ENCODE results near the gene ADORA1.

ADORA1 gene

GRCh38 chr1:203142684-203143408 is 15.3 kb downstream of the ADORA1 start:
- DNase-seq (ENCODE audit: low read depth) = no peak

DNA sequence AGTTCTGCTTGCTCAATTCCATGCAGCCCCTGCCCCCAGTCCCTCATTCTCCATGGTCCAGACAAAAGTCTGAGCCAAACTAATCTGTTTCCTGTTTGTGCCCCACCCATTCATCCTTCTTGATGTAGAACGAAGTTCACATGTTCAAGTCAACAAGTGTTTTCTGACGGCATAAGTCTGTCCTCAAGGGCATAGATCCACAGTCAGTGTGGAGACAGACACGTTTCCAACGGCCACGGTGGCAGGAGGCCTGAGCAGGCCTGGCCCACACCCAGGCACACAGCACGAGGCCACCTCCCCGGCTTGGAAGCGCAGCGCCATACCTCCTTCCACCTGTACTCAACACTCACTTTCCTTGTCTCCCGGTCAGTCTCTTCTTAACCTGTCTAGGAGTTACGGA is 16.1 kb downstream of the ADORA1 start:
- no peak for DNase-seq (ENCODE audit: low read depth)

DNA sequence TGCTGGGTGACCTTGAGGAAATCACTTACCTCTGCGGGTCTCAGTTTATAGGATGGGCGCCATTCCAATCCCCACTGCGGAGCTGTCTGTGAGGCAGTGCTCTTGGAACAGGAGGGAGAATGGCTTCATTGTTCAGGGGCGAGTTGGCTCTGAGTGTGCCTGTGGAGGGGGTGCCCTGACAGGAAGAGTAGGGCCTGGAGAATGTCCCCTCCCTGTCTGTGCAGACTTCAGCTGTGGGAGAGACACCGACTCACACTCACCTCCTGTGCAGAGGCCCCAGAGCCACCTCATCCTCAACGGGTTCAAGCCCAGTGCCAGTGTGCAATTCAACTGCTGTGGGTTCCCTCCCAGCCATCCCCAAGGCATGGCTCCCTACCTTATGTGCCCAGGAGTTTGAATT is 17.1 kb downstream of the ADORA1 start:
- no peak for DNase-seq (ENCODE audit: low read depth)

GRCh38 chr1:203145321-203146041 is 18.0 kb downstream of the ADORA1 start:
- no peak for DNase-seq (ENCODE audit: low read depth)

DNA sequence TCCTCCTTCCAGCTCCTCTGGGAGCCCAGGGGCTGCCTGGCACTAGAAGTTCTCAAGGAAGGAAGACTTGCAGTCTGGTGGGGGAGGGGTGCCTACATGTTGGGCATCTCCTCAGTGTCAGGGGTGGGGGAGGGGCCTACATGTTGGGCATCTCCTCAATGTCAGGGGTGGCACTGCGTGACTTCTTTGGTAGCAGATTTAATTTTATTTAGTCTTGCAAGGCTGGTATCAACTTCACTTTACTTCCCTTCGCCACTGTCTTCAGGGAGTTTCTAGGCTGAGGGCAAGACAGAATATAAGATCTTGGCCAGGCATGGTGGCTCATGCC is 18.5 kb downstream of the ADORA1 start:
- no peak for DNase-seq (ENCODE audit: low read depth)

- no peak for DNase-seq (ENCODE audit: low read depth)
These were observed 19.0 kb downstream of the ADORA1 start for GRCh38 chr1:203146537-203146936.

- no peak for DNase-seq (ENCODE audit: low read depth)
These were observed 19.9 kb downstream of the ADORA1 start for GRCh38 chr1:203147376-203147775.

- no peak for DNase-seq (ENCODE audit: low read depth)
These were observed 20.6 kb downstream of the ADORA1 start for GRCh38 chr1:203148127-203148526.

DNA sequence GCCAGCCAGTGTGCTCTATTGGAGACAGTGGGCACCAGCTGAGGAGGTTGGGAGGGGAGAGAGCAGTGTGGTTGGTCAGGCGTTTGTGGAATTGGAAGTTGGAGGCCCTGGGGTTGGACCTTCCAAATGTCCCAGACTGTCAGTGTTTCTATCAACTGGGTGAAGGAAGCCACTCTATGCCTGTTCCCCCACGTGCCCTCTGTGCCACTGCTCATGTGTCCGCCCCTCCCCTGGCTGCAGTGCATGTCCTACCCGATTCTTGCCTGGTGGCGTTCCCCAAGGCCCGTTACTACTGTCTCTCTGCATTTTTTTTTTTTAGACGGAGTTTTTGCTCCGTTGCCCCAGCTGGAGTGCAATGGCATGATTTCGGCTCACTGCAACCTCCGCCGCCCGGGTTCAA is 21.1 kb downstream of the ADORA1 start:
- DNase-seq (ENCODE audit: low read depth) = no peak

DNA sequence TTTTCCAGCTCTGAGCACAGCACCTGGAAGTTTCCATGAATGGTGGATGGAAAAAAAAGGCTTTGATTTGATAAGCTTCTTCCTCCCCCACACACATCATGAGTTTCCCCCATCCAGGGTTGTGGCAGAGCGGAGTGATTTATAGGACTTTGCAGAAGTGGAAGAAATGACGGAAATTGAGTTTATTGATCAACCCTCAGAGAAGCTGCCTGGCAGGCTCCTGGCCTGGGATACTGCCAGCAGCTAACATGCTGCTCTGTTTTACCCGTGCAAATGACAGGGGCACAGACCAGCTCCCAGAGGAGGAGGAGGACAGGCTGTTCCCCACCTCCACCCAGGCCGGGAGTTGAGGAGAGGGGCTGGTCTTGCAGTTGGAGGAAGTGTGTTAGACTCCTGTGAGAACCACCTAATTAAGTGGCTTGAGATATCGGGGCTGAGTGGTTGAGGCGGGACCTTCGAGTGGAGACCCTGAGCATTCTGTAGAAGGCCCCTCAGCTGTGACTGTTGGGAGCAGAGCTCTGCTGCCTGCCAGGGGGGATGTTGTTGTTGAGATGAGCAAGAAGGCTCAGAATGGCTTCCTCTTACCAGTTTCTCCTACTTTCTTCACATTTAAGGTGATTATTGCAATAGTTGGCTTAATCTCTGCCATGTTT is 21.8 kb downstream of the ADORA1 start:
- no peak for DNase-seq (ENCODE audit: low read depth)

GRCh38 chr1:203150511-203151297 is 23.2 kb downstream of the ADORA1 start:
- no peak for DNase-seq (ENCODE audit: low read depth)

DNA sequence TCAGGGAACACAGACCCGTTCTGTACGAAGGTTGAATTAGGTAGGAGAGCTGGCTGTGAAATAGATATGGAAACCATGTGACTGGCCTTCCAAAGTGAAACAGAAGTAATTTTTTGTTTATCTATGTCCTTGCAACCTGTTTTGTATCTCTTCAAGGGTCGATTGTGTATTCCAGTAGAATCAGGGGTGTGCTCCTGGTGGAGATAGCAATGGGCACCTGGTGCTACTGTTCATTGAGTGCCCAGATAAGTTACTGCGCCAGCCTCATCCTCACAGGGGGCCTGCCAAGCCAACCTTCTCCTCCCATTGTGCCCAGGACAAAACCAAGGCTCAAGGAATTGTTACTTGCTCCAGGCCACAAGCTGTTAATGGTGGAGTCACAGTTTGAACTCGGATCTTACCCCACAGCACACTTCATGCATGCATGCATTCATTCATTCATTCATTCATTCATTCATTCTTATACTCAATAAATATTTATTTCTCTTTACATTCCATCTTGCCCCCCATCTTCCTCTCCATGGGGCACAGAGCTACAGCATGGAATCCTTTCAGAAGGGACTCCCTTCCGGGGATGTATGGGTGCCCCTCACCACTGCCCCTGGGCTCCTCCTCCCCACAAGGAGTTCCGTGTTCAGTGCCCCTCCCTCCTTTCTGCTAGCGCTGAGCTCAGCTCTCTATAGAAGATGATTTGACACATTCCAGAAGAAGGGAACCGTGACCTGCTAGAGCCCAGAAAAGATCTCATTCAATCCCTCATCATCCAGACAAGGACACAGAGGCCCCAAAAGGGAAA is 24.0 kb downstream of the ADORA1 start:
- no peak for DNase-seq (ENCODE audit: low read depth)

- no peak for DNase-seq (ENCODE audit: low read depth)
These were observed 24.9 kb downstream of the ADORA1 start for GRCh38 chr1:203152158-203153034.

DNA sequence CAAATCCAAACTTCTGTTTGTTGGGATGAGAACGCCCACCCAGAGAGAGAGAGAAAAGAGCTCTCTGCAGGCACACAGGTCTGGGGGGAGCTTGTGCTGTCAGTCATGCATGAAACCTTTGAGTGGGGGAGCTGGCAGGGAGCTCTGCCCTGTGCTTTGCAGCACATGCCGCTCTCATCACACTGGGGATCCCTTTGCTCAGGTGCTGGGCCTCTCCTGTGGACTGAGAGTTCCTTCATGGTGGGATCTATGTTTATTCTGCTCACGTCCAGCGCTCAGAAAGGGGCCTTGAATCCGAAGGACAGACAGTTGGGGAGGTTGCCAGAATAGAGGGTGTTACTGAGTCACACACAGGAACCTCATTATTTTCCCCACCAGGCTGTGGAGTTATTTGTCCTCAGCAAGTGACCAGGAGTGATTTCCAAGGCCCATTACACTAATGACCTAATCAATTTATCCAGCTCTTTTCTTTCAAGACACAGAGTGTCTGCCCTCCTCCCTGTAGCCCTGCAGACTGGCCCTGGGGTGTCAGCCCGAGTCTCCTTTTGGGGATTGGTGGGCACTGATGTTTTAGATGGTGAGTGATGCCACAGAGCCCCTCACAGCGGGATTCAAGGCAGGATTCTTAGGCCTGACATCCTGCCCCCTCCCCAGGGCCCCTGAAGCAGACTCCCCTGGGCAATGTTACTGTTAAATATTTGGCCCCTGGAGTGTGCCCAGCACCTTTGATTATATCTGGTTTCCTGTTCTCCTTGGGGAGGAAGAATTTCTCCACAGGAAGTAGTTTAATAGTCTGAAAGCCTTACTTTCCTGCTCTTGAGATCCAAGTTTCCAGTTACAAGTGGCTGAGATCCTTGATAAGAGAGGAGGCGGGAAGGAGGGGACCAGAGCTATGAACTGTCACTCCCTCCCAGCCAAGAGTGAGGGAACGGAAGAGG is 25.8 kb downstream of the ADORA1 start:
- no peak for DNase-seq (ENCODE audit: low read depth)

DNA sequence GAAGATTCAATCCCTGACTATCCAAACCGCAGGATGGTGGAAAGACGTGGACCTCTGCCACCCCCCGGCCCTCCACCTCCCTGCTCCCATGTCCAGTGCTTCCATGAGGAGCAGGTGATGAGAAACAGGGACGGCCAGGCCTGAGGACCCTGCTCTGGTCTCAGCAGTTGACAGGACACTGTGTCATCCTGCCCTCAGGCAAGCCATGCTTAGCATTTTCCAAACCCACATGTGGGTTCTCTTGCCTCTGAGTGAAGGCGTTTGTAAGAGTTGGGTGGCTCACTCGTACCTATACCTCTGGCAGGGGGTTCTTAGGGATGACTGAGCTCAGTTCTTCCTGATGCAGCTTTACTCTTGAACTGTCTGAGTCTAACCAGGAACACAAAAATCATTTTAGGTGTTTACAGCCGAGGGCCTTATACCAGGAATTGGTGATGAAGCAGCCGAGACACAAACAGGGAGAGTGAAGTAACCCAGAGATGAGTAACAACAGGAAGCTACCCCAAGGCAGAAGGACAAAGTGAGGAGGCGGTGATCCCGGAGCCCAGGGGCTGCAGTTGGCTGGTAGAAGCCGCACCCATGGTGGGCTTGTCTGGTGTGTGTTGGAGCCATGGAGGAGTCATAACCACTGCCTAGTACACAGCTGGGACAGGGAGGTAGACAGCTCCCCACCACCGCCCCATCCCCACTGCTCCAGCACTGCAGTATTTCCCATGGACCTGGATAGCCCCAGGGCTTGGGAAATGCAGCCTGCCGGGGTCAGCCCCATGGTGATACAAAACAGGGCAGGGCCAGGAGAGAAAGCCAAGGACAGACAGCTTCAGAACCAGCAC is 26.7 kb downstream of the ADORA1 start:
- DNase-seq (ENCODE audit: low read depth) = no peak

DNA sequence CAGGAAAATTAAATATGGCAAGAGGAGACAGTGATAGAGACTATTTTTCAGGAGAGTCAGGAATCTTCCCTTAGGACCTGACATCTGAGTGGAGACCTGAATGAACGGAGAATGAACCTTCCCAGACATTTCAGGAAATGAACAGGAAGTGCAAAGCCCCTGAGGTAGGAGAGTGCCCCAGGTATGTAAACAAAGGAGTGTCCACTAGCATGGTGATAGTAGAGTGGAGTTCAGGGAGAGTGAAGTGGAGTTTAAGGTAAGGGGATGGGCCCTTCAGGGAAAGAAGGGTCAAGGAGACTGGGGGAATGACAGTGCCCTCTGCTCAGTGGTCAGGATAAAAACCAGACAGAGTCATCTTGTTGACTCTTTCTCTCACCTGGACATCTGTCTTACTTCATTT is 28.8 kb downstream of the ADORA1 start:
- no peak for DNase-seq (ENCODE audit: low read depth)

DNA sequence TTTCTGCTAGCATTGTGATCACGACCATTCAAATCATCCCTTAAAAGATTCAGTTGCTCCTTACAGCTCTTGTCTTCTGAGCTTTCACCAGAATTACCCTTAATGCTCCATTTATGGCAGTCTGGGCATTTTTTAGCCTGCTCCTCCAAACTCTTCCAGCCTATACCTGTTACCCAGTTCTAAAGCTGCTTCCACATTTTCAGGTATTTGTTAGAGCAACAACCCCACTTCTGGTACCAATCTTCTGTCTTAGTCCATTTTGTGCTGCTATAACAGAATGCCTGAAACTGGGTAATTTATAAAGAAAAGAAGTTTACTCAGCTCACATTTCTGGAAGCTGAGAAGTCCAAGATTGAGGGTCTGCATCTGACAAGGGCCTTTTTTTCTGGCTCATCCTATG is 30.9 kb downstream of the ADORA1 start:
- no peak for DNase-seq (ENCODE audit: low read depth)

DNA sequence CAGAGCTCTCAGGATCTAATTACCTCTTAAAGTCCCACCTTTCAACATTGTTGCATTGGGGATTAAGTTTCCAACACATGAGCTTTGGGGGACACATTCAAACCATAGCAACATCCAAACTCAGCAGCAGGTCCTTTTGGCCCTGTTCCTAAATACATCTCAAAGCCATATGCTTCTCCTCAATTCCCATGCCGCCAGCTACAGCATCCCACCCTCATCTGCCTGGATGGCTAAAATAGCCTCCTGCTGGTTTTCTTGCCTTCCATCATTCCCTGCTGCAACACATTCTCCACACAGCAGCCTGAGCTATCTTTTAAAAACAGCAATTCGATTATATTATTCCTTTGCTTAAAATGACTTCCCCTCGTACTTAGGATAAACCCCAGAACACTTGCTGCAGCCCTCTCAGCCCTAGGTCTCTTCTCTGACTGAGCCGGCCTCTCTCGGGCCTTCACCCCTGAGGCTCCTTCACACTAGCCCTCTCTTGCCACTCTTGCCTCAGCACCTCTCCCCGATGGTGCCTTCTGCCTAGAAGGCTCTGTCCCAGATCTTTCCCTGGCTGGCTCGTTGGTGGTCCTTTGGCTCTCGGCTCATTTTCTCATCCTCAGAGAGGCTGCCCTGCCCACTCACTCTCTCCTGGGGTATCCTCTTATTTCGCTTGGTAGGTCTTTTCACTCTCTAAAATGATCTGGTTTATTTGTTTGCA is 31.6 kb downstream of the ADORA1 start:
- no peak for DNase-seq (ENCODE audit: low read depth)
